IMR-90 (cell line): ENCODE data around the gene ZMIZ1. TPM values are rescaled to one million over a fixed set of nuclear protein-coding genes. Genes with fewer than 3 reads are reported as not detected.

Experiments
- ATAC-seq: fragments of 200-7000 bp; cut with Tn5 transposase; 2 replicates; pipeline ENCODE4 v1.9.1; 2020; ENCODE audit warnings: low read depth, mild to moderate bottlenecking, moderate library complexity
- BruUV-seq: library from RNA; stranded (reverse); fragments of 400-500 nt; replicated peaks from 2 replicates; lab custom pipeline; 2021; lab: Mats Ljungman, UMichigan
- CTCF ChIA-PET: fragments of 300-600 bp; formaldehyde crosslinking; extraction: SDS; loops from one replicate; lab custom pipeline; 2021; ENCODE audit warnings: antibody characterized with exemption; lab: Yijun Ruan, JAX
- POLR2A ChIA-PET: fragments of 300-600 bp; sonication (Branson Sonifier 250); formaldehyde crosslinking; loops from one replicate; lab custom pipeline; 2022; ENCODE audit warnings: antibody characterized with exemption; ENCODE audit not compliant: unreplicated experiment; lab: Charles Lee
- DNase-seq: peaks from one replicate; pipeline ENCODE4 v3.0.0; 2013
- H2AFZ ChIP-seq: replicated peaks from 2 replicates; pipeline ENCODE3; 2013; ENCODE audit warnings: low read length, mild to moderate bottlenecking; ENCODE audit not compliant: poor library complexity
- H2AK5ac ChIP-seq: 2 replicates; pipeline ENCODE4 v1.6.1; 2013; ENCODE audit warnings: low read depth, low read length, inconsistent platforms
- H2AK9ac ChIP-seq: replicated peaks from 2 replicates; pipeline ENCODE3; 2013; ENCODE audit warnings: mild to moderate bottlenecking, low read depth, low read length, moderate library complexity; ENCODE audit not compliant: poor library complexity
- H2BK120ac ChIP-seq: 2 replicates; pipeline ENCODE4 v1.6.1; 2013; ENCODE audit warnings: low read depth, low read length, inconsistent platforms
- H2BK15ac ChIP-seq: 3 replicates; pipeline ENCODE4 v1.6.1; 2013; ENCODE audit warnings: low read depth, low read length, inconsistent platforms
- H2BK20ac ChIP-seq: 2 replicates; pipeline ENCODE4 v1.6.1; 2013; ENCODE audit warnings: low read depth, mild to moderate bottlenecking, inconsistent platforms, low read length, moderate library complexity
- H2BK5ac ChIP-seq: 2 replicates; pipeline ENCODE4 v1.6.1; 2013; ENCODE audit warnings: mild to moderate bottlenecking, low read depth, low read length, inconsistent platforms; ENCODE audit not compliant: poor library complexity, severe bottlenecking
- H3K14ac ChIP-seq: replicated peaks from 2 replicates; pipeline ENCODE4 v1.6.1; 2013; ENCODE audit warnings: low read depth, low read length, inconsistent platforms
- H3K18ac ChIP-seq: 2 replicates; pipeline ENCODE4 v1.6.1; 2013; ENCODE audit warnings: low read depth, low read length, control low read depth
- H3K23ac ChIP-seq: 2 replicates; pipeline ENCODE4 v1.6.1; 2013; ENCODE audit warnings: low read depth, low read length, inconsistent platforms
- H3K27ac ChIP-seq: 2 replicates; pipeline ENCODE4 v1.5.1; 2013; ENCODE audit warnings: mild to moderate bottlenecking, control low read depth, low read length; ENCODE audit not compliant: insufficient read depth
- H3K27me3 ChIP-seq: 2 replicates; pipeline ENCODE4 v1.6.1; 2013; ENCODE audit warnings: low read length; ENCODE audit not compliant: control insufficient read depth, insufficient read depth
- H3K36me3 ChIP-seq: 2 replicates; pipeline ENCODE4 v1.6.1; 2013; ENCODE audit warnings: low read length, mixed read lengths; ENCODE audit not compliant: control insufficient read depth, insufficient read depth
- H3K4ac ChIP-seq: 2 replicates; pipeline ENCODE4 v1.6.1; 2013; ENCODE audit warnings: low read depth, low read length, inconsistent platforms
- H3K4me1 ChIP-seq: 2 replicates; pipeline ENCODE4 v1.6.1; 2013; ENCODE audit warnings: low read length, mixed read lengths; ENCODE audit not compliant: control insufficient read depth, insufficient read depth
- H3K4me2 ChIP-seq: 2 replicates; pipeline ENCODE4 v1.6.1; 2013; ENCODE audit warnings: low read depth, mild to moderate bottlenecking, control low read depth, low read length, moderate library complexity
- H3K4me3 ChIP-seq: 2 replicates; pipeline ENCODE4 v1.5.1; 2013; ENCODE audit warnings: low read depth, mild to moderate bottlenecking, control low read depth, low read length, moderate library complexity; ENCODE audit not compliant: insufficient read depth
- H3K56ac ChIP-seq: 2 replicates; pipeline ENCODE4 v1.6.1; 2013; ENCODE audit warnings: low read length, inconsistent platforms; ENCODE audit not compliant: insufficient read depth; ENCODE audit errors: extremely low read depth
- H3K79me1 ChIP-seq, 2 experiments: 2 replicates each; pipeline ENCODE4 v1.6.1; 2013; ENCODE audit warnings: low read length in 2 of 2, inconsistent platforms in 1 of 2, low read depth in 1 of 2
- H3K9ac ChIP-seq: 2 replicates; pipeline ENCODE4 v1.6.1; 2013; ENCODE audit warnings: low read depth, low read length, control low read depth
- H3K9me1 ChIP-seq: 2 replicates; pipeline ENCODE4 v1.6.1; 2013; ENCODE audit warnings: low read length, inconsistent platforms; ENCODE audit not compliant: insufficient read depth
- H3K9me3 ChIP-seq: 2 replicates; pipeline ENCODE4 v1.6.1; 2013; ENCODE audit warnings: low read length; ENCODE audit not compliant: control insufficient read depth, insufficient read depth
- H4K20me1 ChIP-seq: 2 replicates; pipeline ENCODE4 v1.6.1; 2013; ENCODE audit warnings: low read length, inconsistent platforms; ENCODE audit not compliant: insufficient read depth
- H4K5ac ChIP-seq: 2 replicates; pipeline ENCODE4 v1.6.1; 2013; ENCODE audit warnings: mild to moderate bottlenecking, low read depth, low read length, control low read depth
- H4K8ac ChIP-seq, 2 experiments: 2 replicates each; pipeline ENCODE4 v1.6.1; 2013; ENCODE audit warnings: low read depth in 2 of 2, low read length in 2 of 2, control low read depth in 1 of 2, inconsistent platforms in 1 of 2
- H4K91ac ChIP-seq: 2 replicates; pipeline ENCODE4 v1.6.1; 2013; ENCODE audit warnings: low read depth, low read length, inconsistent platforms; ENCODE audit not compliant: insufficient read depth
- CEBPB ChIP-seq: IDR thresholded peaks from 2 replicates; pipeline ENCODE4 v1.6.1; 2012; ENCODE audit warnings: low read depth, low read length, improper control_type of control experiment
- CHD1 ChIP-seq: IDR thresholded peaks from 2 replicates; pipeline ENCODE4 v1.6.1; 2012; ENCODE audit warnings: low read depth, low read length, improper control_type of control experiment
- CTCF ChIP-seq: conservative IDR thresholded peaks from 2 replicates; pipeline ENCODE4 v1.5.1; 2012; ENCODE audit warnings: mild to moderate bottlenecking, low read depth, low read length, improper control_type of control experiment
- ELK1 ChIP-seq: fragments of 150-350 bp; IDR thresholded peaks from 2 replicates; pipeline ENCODE4 v1.6.1; 2016; ENCODE audit warnings: low read depth, mild to moderate bottlenecking, low read length, moderate library complexity, borderline replicate concordance
- FOS ChIP-seq: fragments of 150-350 bp; IDR thresholded peaks from 2 replicates; pipeline ENCODE4 v1.6.1; 2016; ENCODE audit warnings: low read depth, low read length
- MAFK ChIP-seq: IDR thresholded peaks from 2 replicates; pipeline ENCODE4 v1.6.1; 2012; ENCODE audit warnings: low read depth, low read length, improper control_type of control experiment
- MAZ ChIP-seq: IDR thresholded peaks from 2 replicates; pipeline ENCODE4 v1.6.1; 2012; ENCODE audit warnings: low read depth, mild to moderate bottlenecking, low read length, improper control_type of control experiment, moderate library complexity, borderline replicate concordance
- MXI1 ChIP-seq: IDR thresholded peaks from 2 replicates; pipeline ENCODE4 v1.6.1; 2012; ENCODE audit warnings: low read depth, mild to moderate bottlenecking, low read length, moderate library complexity, borderline replicate concordance
- NFE2L2 ChIP-seq: fragments of 150-350 bp; IDR thresholded peaks from 2 replicates; pipeline ENCODE4 v1.6.1; 2016; ENCODE audit warnings: low read depth, mild to moderate bottlenecking, low read length
- POLR2A ChIP-seq: IDR thresholded peaks from 2 replicates; pipeline ENCODE4 v1.6.1; 2012; ENCODE audit warnings: mild to moderate bottlenecking, low read depth, low read length
- RCOR1 ChIP-seq: IDR thresholded peaks from 2 replicates; pipeline ENCODE4 v1.6.1; 2012; ENCODE audit warnings: mild to moderate bottlenecking, low read length, improper control_type of control experiment; ENCODE audit not compliant: insufficient replicate concordance
- RFX5 ChIP-seq: IDR thresholded peaks from 2 replicates; pipeline ENCODE4 v1.8.0; 2012; ENCODE audit warnings: low read depth, mild to moderate bottlenecking, low read length, moderate library complexity
- SMC3 ChIP-seq: fragments of 150-350 bp; IDR thresholded peaks from 2 replicates; pipeline ENCODE4 v1.6.1; 2016; ENCODE audit warnings: low read depth, mild to moderate bottlenecking, antibody characterized with exemption, low read length, moderate library complexity
- USF2 ChIP-seq: fragments of 150-350 bp; IDR thresholded peaks from 2 replicates; pipeline ENCODE4 v1.6.1; 2017; ENCODE audit warnings: mild to moderate bottlenecking, antibody characterized with exemption, low read length, low read depth
- WGBS, 2 experiments: methylation state at CpG; one replicate each; pipeline versions ENCODE4 v1.1.5 to v1.1.7; 2013; ENCODE audit warnings: missing lambda C conversion rate in 2 of 2; ENCODE audit not compliant: insufficient read length in 1 of 2; ENCODE audit errors: extremely low coverage in 2 of 2; 5-methylcytosine and 5-hydroxymethylcytosine counted together
- dilution Hi-C: fragments of 300-500 bp; cut with HindIII; formaldehyde crosslinking; loops from one replicate; pipeline ENCODE4 v1.14.3; 2018; ENCODE audit warnings: low sequenced_read_pairs; ENCODE audit not compliant: unreplicated experiment
- in situ Hi-C: fragments of 300-500 bp; cut with MboI; formaldehyde crosslinking; loops from 3 replicates; pipeline ENCODE4 v1.14.3; 2019; ENCODE audit warnings: low sequenced_read_pairs, inconsistent platforms, mixed read lengths
- intact Hi-C: fragments of 100-400 bp; cut with micrococcal nuclease; formaldehyde crosslinking; loops from 2 replicates; pipeline ENCODE4 v1.10.0; 2022
- polyA plus RNA-seq, 3 experiments: library from polyadenylated mRNA; depleted of rRNA; stranded (reverse); fragments of >200 nt; gene quantifications; 2 replicates each; pipeline ENCODE4 v1.2.3, GENCODE V29; 2012; ENCODE audit warnings: low replicate concordance in 1 of 3
- total RNA-seq: library from RNA; depleted of rRNA; stranded (reverse); fragments of >200 nt; gene quantifications from 2 replicates; pipeline ENCODE4 v1.2.3, GENCODE V29; 2012

ZMIZ1 gene
- total and polyA plus RNA-seq, 2 of the 4 experiments (the other 2 are of a cell fraction): 6.6 to 48.7 TPM

- Histone ChIP-seq H2BK5ac (no peak overlapping the region), H4K5ac (no peak overlapping the region), H4K20me1 (no peaks in the 10 kb centered on the region), H3K4me2 (no peak overlapping the region), H3K9me3 (no peaks in the 10 kb centered on the region), H3K4me3 (no peak overlapping the region), H2AFZ (no peak overlapping the region), H4K8ac (no peak overlapping the region), H2BK20ac (no peak overlapping the region), H3K36me3 (no peaks in the 10 kb centered on the region), H3K27ac (no peak overlapping the region), H3K4me1 (no peaks in the 10 kb centered on the region), H2AK9ac (no peak overlapping the region), H2BK15ac (no peak overlapping the region), H3K18ac (no peak overlapping the region), H3K27me3 (peaks cover 18% of the 10 kb centered on the region), H3K9me1 (no peaks in the 10 kb centered on the region), H3K4ac (no peak overlapping the region), H2AK5ac (no peak overlapping the region), H3K14ac (no peak overlapping the region), H3K9ac (no peak overlapping the region), H2BK120ac (no peak overlapping the region), H4K91ac (no peak overlapping the region), H3K79me1 (no peaks in the 10 kb centered on the region), H3K23ac (no peak overlapping the region), H3K56ac (no peak overlapping the region)
- TF ChIP-seq FOS (no peak), CHD1 (no peak), ELK1 (no peak), MXI1 (no peak), MAFK (no peak), MAZ (no peak), CEBPB (no peak), POLR2A (no peak), NFE2L2 (no peak), CTCF (no peak), RFX5 (no peak), USF2 (no peak), RCOR1 (no peak), SMC3 (no peak)
- WGBS, 2 experiments: 84% methylated on average over 11 of the region's 14 CpGs; no CpG with 5 or more reads in 1 of the 2 experiments
- in situ Hi-C loops (no loop called here), intact Hi-C loops (no loop called here), dilution Hi-C loops (no loop called here)
- ChIA-PET POLR2A (no interaction called here), CTCF (no interaction called here)
- BruUV-seq: no TSS peak
- DNase-seq (no peak), ATAC-seq (no peak)
Observed at GRCh38 chr10:79056736-79057391, 11.9 kb upstream of the ZMIZ1 start.
